Activated gamma-delta T cell treated with Interleukin-2 at 50 U/mL for 16 hours (primary cell): ENCODE results near the gene SLC8A1.

ENCODE experiments used
- DNase-seq: peaks from one replicate; pipeline ENCODE4 v3.0.0-alpha.2; 2020

The SLC8A1 gene

GRCh38 chr2:40419364-40419762 is 32.5 kb downstream of the SLC8A1 start:
- DNase-seq = no peak

GRCh38 chr2:40418614-40419363 is 33.1 kb downstream of the SLC8A1 start:
- no peak for DNase-seq

- DNase-seq = no peak
Observed at GRCh38 chr2:40416486-40416885, 35.4 kb downstream of the SLC8A1 start.

- DNase-seq = no peak
Observed at GRCh38 chr2:40415391-40415790, 36.5 kb downstream of the SLC8A1 start.

GRCh38 chr2:40412456-40412855 is 39.4 kb downstream of the SLC8A1 start:
- DNase-seq = no peak

- DNase-seq = no peak
Observed at GRCh38 chr2:40410695-40411094, 41.2 kb downstream of the SLC8A1 start.

GRCh38 chr2:40409734-40410133 is 42.2 kb downstream of the SLC8A1 start:
- no peak for DNase-seq

GRCh38 chr2:40406485-40407289 is 45.2 kb downstream of the SLC8A1 start:
- no peak for DNase-seq

- DNase-seq = no peak
Observed at GRCh38 chr2:40405465-40405864, 46.4 kb downstream of the SLC8A1 start.

GRCh38 chr2:40404517-40404916 is 47.4 kb downstream of the SLC8A1 start:
- no peak for DNase-seq

- no peak for DNase-seq
Observed at GRCh38 chr2:40403233-40403836, 48.6 kb downstream of the SLC8A1 start.

GRCh38 chr2:40401896-40402295 is 50.0 kb downstream of the SLC8A1 start:
- DNase-seq = no peak

- DNase-seq = no peak
Observed at GRCh38 chr2:40400336-40400953, 51.4 kb downstream of the SLC8A1 start.

- DNase-seq = no peak
Observed at GRCh38 chr2:40397765-40398164, 54.1 kb downstream of the SLC8A1 start.

- no peak for DNase-seq
Observed at GRCh38 chr2:40396124-40396523, 55.8 kb downstream of the SLC8A1 start.

- DNase-seq = no peak
Observed at GRCh38 chr2:40395169-40396073, 56.5 kb downstream of the SLC8A1 start.

- no peak for DNase-seq
Observed at GRCh38 chr2:40394597-40394996, 57.3 kb downstream of the SLC8A1 start.

- no peak for DNase-seq
Observed at GRCh38 chr2:40394031-40394430, 57.9 kb downstream of the SLC8A1 start.

GRCh38 chr2:40388161-40388560 is 63.7 kb downstream of the SLC8A1 start:
- DNase-seq = no peak

- no peak for DNase-seq
Observed at GRCh38 chr2:40386177-40386576, 65.7 kb downstream of the SLC8A1 start.

- DNase-seq = no peak
Observed at GRCh38 chr2:40384714-40385113, 67.2 kb downstream of the SLC8A1 start.

GRCh38 chr2:40384233-40384632 is 67.7 kb downstream of the SLC8A1 start:
- DNase-seq = no peak
